ENCODE measurements around the gene PRTN3.

The PRTN3 gene

GRCh38 chr19:843180-843835, 2.5 kb downstream of the PRTN3 start:
- DNase-seq (ENCODE audit: low spot score) = no peak
- Histone ChIP-seq H3K36me3 (ENCODE audit: low read depth) (no peaks in the 10 kb centered on the region), H3K27ac (ENCODE audit: poor library complexity, severe bottlenecking) (no peak overlapping the region), H3K4me3 (ENCODE audit: severe bottlenecking) (no peak overlapping the region), H3K4me1 (ENCODE audit: insufficient read depth, poor library complexity, severe bottlenecking) (no peaks in the 10 kb centered on the region), H3K9me3 (ENCODE audit: severe bottlenecking) (no peaks in the 10 kb centered on the region), H3K27me3 (ENCODE audit: insufficient read depth, poor library complexity, severe bottlenecking) (peaks cover 39% of the 10 kb centered on the region)
- peak; percentile 62; the same call in 2 of the 3 replicates for ATAC-seq (ENCODE audit: low read depth)
- no peak for TF ChIP-seq CTCF (IDR thresholded peaks at IDR 0.05; ENCODE audit: poor library complexity, severe bottlenecking)

- H3K36me3 ChIP-seq (ENCODE audit: low read depth) = no peaks in the 10 kb centered on the region
- ATAC-seq (ENCODE audit: low read depth) = no peak
- no peak overlapping the region for H3K4me3 ChIP-seq (ENCODE audit: severe bottlenecking)
- TF ChIP-seq CTCF (IDR thresholded peaks at IDR 0.05; ENCODE audit: poor library complexity, severe bottlenecking) = no peak
- H3K9me3 ChIP-seq (ENCODE audit: severe bottlenecking) = no peaks in the 10 kb centered on the region
- DNase-seq (ENCODE audit: low spot score) = no peak
- no peak overlapping the region for H3K27ac ChIP-seq (ENCODE audit: poor library complexity, severe bottlenecking)
- no peaks in the 10 kb centered on the region for H3K4me1 ChIP-seq (ENCODE audit: insufficient read depth, poor library complexity, severe bottlenecking)
- peaks cover 39% of the 10 kb centered on the region for H3K27me3 ChIP-seq (ENCODE audit: insufficient read depth, poor library complexity, severe bottlenecking)
Measured at GRCh38 chr19:843836-844545, 3.2 kb downstream of the PRTN3 start.

- H3K4me1 ChIP-seq (ENCODE audit: insufficient read depth, poor library complexity, severe bottlenecking) = no peaks in the 10 kb centered on the region
- H3K36me3 ChIP-seq (ENCODE audit: low read depth) = no peaks in the 10 kb centered on the region
- no peaks in the 10 kb centered on the region for H3K9me3 ChIP-seq (ENCODE audit: severe bottlenecking)
- no peak for TF ChIP-seq CTCF (IDR thresholded peaks at IDR 0.05; ENCODE audit: poor library complexity, severe bottlenecking)
- H3K27me3 ChIP-seq (ENCODE audit: insufficient read depth, poor library complexity, severe bottlenecking) = peaks cover 39% of the 10 kb centered on the region
- H3K4me3 ChIP-seq (ENCODE audit: severe bottlenecking) = no peak overlapping the region
- ATAC-seq (ENCODE audit: low read depth) (no peak), DNase-seq (ENCODE audit: low spot score) (no peak)
- H3K27ac ChIP-seq (ENCODE audit: poor library complexity, severe bottlenecking) = no peak overlapping the region
Measured at GRCh38 chr19:844546-844971, 3.8 kb downstream of the PRTN3 start.

GRCh38 chr19:845707-846521, 5.1 kb downstream of the PRTN3 start:
- Histone ChIP-seq H3K4me3 (ENCODE audit: severe bottlenecking) (no peak overlapping the region), H3K9me3 (ENCODE audit: severe bottlenecking) (no peaks in the 10 kb centered on the region), H3K36me3 (ENCODE audit: low read depth) (no peaks in the 10 kb centered on the region), H3K27me3 (ENCODE audit: insufficient read depth, poor library complexity, severe bottlenecking) (peaks cover 39% of the 10 kb centered on the region), H3K27ac (ENCODE audit: poor library complexity, severe bottlenecking) (no peak overlapping the region), H3K4me1 (ENCODE audit: insufficient read depth, poor library complexity, severe bottlenecking) (no peaks in the 10 kb centered on the region)
- ATAC-seq (ENCODE audit: low read depth) (no peak), DNase-seq (ENCODE audit: low spot score) (no peak)
- TF ChIP-seq CTCF (IDR thresholded peaks at IDR 0.05; ENCODE audit: poor library complexity, severe bottlenecking) = no peak

Measured in RWPE2 (cell line).